Neural cell (in vitro differentiated cells): ENCODE data around the gene YKT6. TPM values are rescaled to one million over a fixed set of nuclear protein-coding genes. Genes with fewer than 3 reads are reported as not detected.
A peak's percentile ranks its signal among the peaks of the same experiment; 100 is the strongest.

ENCODE experiments used
- H2AFZ ChIP-seq: fragments of 200-600, 300-800 bp; sonication (generic), shearing (Covaris generic); 2 replicates; pipeline ENCODE4 v1.6.0; 2014; ENCODE audit warnings: low read depth, mild to moderate bottlenecking, antibody characterized with exemption, low read length, moderate library complexity
- H3F3A ChIP-seq: fragments of 200-600 bp; shearing (Covaris generic); 2 replicates; pipeline ENCODE4 v1.6.1; 2016; ENCODE audit warnings: mild to moderate bottlenecking, moderate library complexity, mixed read lengths, antibody characterized with exemption, low read length; ENCODE audit not compliant: insufficient read depth, poor library complexity, severe bottlenecking
- H3K27ac ChIP-seq: fragments of 200-600, 300-800 bp; sonication (generic), shearing (Covaris generic); 2 replicates; pipeline ENCODE4 v1.5.1; 2014; ENCODE audit warnings: mild to moderate bottlenecking, low read length, moderate library complexity
- H3K27me3 ChIP-seq: fragments of 300-800, 200-600 bp; sonication (generic), shearing (Covaris generic); 2 replicates; pipeline ENCODE4 v1.6.0; 2014; ENCODE audit warnings: mild to moderate bottlenecking, low read depth, low read length, moderate library complexity; ENCODE audit not compliant: insufficient read depth
- H3K36me3 ChIP-seq: fragments of 300-800, 200-600 bp; sonication (generic), shearing (Covaris generic); 2 replicates; pipeline ENCODE4 v1.5.1; 2014; ENCODE audit warnings: mild to moderate bottlenecking, antibody characterized with exemption, low read length, moderate library complexity; ENCODE audit not compliant: insufficient read depth
- H3K4me2 ChIP-seq: fragments of 300-800, 200-600 bp; sonication (generic), shearing (Covaris generic); 2 replicates; pipeline ENCODE4 v1.6.0; 2014; ENCODE audit warnings: mild to moderate bottlenecking, low read length
- H3K4me3 ChIP-seq: fragments of 300-800, 200-600 bp; sonication (generic), shearing (Covaris generic); 2 replicates; pipeline ENCODE4 v1.5.1; 2014; ENCODE audit warnings: mild to moderate bottlenecking, low read length, moderate library complexity
- H3K79me2 ChIP-seq: fragments of 200-600 bp; shearing (Covaris generic); replicated peaks from 2 replicates; pipeline ENCODE4 v1.6.0; 2014; ENCODE audit warnings: mild to moderate bottlenecking, low read length, moderate library complexity; ENCODE audit not compliant: insufficient read depth
- H3K9ac ChIP-seq: fragments of 300-800, 200-600 bp; sonication (generic), shearing (Covaris generic); 2 replicates; pipeline ENCODE4 v1.6.1; 2016; ENCODE audit warnings: mild to moderate bottlenecking, low read length, mixed read lengths
- H3K9me2 ChIP-seq: fragments of 200-600 bp; shearing (Covaris generic); 2 replicates; pipeline ENCODE4 v1.6.1; 2016; ENCODE audit warnings: mild to moderate bottlenecking, low read length, mixed read lengths; ENCODE audit not compliant: insufficient read depth
- H3K9me3 ChIP-seq: fragments of 200-600, 300-800 bp; sonication (generic), shearing (Covaris generic); 2 replicates; pipeline ENCODE4 v1.6.1; 2016; ENCODE audit warnings: mild to moderate bottlenecking, mixed run types, low read length, moderate library complexity, mixed read lengths
- H4K20me1 ChIP-seq: fragments of 200-600 bp; shearing (Covaris generic); 2 replicates; pipeline ENCODE4 v1.6.1; 2016; ENCODE audit warnings: mild to moderate bottlenecking, mixed run types; ENCODE audit not compliant: insufficient read depth
- EP300 ChIP-seq: fragments of 450-650 bp; conservative IDR thresholded peaks from 2 replicates; pipeline ENCODE4 v1.6.1; 2014; ENCODE audit warnings: antibody characterized with exemption, mild to moderate bottlenecking, moderate library complexity; ENCODE audit not compliant: poor library complexity, severe bottlenecking
- EZH2 ChIP-seq: fragments of 200-600, 300-800 bp; shearing (Covaris generic), sonication (generic); IDR thresholded peaks from 2 replicates; pipeline ENCODE4 v1.6.1; 2014; ENCODE audit warnings: antibody characterized with exemption, low read length, borderline replicate concordance, mild to moderate bottlenecking; ENCODE audit not compliant: insufficient read depth, poor library complexity, severe bottlenecking
- MXI1 ChIP-seq: fragments of 450-650 bp; conservative IDR thresholded peaks from 2 replicates; pipeline ENCODE4 v1.6.1; 2014; ENCODE audit warnings: antibody characterized with exemption, mild to moderate bottlenecking; ENCODE audit not compliant: poor library complexity, severe bottlenecking
- POLR2AphosphoS5 ChIP-seq: IDR thresholded peaks from 2 replicates; pipeline ENCODE4 v1.6.1; 2012
- RAD21 ChIP-seq: fragments of 450-650 bp; conservative IDR thresholded peaks from 2 replicates; pipeline ENCODE4 v1.6.1; 2014; ENCODE audit warnings: antibody characterized with exemption, mild to moderate bottlenecking, moderate library complexity
- SMC3 ChIP-seq: fragments of 450-650 bp; conservative IDR thresholded peaks from 2 replicates; pipeline ENCODE4 v1.6.1; 2014; ENCODE audit warnings: antibody characterized with exemption, mild to moderate bottlenecking, moderate library complexity; ENCODE audit not compliant: poor library complexity
- TAF1 ChIP-seq: IDR thresholded peaks from 2 replicates; pipeline ENCODE4 v1.6.1; 2012; ENCODE audit warnings: low read depth
- polyA plus RNA-seq: library from polyadenylated mRNA; depleted of rRNA; stranded (reverse); fragments of >200 nt; gene quantifications from 2 replicates; pipeline ENCODE4 v1.2.3, GENCODE V29; 2014
- TF ChIP-seq, protein P1 (sequence below): fragments of 450-650 bp; IDR thresholded peaks from 2 replicates; pipeline ENCODE4 v1.5.1; 2014; ENCODE audit warnings: antibody characterized with exemption, mild to moderate bottlenecking, moderate library complexity; ENCODE audit not compliant: poor library complexity, severe bottlenecking
- TF ChIP-seq, protein P2 (sequence below): IDR thresholded peaks from 2 replicates; pipeline ENCODE4 v1.6.1; 2012; ENCODE audit warnings: borderline replicate concordance

Gene YKT6
- polyA plus RNA-seq, 1 donor from 2014 or later, result 93.4 TPM

DNA sequence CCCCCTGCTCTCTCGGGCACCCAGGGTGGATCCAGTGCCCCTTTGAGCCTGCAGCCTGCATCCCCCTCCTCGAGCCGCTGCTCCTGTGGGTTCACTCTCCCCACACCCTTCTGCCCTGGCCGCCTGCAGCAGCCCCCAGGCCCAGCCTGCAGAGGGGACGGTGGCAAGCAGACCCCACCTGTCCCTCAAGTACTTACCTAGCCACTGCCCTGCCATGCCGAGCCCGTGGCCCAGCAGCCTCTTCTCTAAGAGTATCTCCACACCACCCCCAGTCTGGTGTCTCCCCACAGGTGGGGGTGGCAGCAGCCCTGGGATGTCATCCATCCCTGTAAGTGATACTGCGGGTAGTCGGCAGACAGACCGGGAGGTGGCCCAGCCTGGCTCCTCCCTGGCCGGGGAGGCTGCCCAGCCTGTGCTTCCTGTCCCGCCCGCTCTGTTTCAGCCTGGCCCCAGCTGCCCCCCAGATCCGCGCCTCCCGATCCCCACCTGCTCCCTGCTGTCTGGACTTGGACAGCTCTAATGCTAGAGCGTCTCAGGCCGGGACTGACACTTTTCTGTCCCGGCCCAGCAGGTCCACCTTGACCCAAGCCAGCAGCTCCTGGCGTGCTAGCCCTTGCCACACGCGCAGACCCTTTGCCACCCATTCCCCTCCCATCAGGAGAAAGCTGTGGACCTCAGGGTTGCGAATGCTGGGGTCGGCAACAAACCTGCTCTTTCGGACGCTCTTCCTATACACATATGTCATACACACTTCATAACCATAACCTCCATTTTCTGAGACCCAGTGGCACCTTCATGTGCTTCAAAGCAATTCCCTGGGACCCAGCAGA lies 25.0 kb downstream of the YKT6 start:
- Histone ChIP-seq H2AFZ (no peak overlapping the region), H3K9me3 (no peaks in the 10 kb centered on the region), H3K9ac (no peak overlapping the region), H3K79me2 (no peaks in the 10 kb centered on the region), H4K20me1 (no peaks in the 10 kb centered on the region), H3K27me3 (no peaks in the 10 kb centered on the region), H3K4me2 (no peak overlapping the region), H3K27ac (no peak overlapping the region), H3K36me3 (no peaks in the 10 kb centered on the region), H3K4me3 (no peak overlapping the region), H3K9me2 (no peaks in the 10 kb centered on the region), H3F3A (no peaks in the 10 kb centered on the region)
- peak; percentile 5 for TF ChIP-seq POLR2AphosphoS5
- TF ChIP-seq EZH2, result no peak
- TF ChIP-seq MXI1, result no peak
- TF ChIP-seq TAF1, result no peak
- TF ChIP-seq, protein P1, sequence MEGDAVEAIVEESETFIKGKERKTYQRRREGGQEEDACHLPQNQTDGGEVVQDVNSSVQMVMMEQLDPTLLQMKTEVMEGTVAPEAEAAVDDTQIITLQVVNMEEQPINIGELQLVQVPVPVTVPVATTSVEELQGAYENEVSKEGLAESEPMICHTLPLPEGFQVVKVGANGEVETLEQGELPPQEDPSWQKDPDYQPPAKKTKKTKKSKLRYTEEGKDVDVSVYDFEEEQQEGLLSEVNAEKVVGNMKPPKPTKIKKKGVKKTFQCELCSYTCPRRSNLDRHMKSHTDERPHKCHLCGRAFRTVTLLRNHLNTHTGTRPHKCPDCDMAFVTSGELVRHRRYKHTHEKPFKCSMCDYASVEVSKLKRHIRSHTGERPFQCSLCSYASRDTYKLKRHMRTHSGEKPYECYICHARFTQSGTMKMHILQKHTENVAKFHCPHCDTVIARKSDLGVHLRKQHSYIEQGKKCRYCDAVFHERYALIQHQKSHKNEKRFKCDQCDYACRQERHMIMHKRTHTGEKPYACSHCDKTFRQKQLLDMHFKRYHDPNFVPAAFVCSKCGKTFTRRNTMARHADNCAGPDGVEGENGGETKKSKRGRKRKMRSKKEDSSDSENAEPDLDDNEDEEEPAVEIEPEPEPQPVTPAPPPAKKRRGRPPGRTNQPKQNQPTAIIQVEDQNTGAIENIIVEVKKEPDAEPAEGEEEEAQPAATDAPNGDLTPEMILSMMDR, result no peak
- TF ChIP-seq SMC3, result no peak

DNA sequence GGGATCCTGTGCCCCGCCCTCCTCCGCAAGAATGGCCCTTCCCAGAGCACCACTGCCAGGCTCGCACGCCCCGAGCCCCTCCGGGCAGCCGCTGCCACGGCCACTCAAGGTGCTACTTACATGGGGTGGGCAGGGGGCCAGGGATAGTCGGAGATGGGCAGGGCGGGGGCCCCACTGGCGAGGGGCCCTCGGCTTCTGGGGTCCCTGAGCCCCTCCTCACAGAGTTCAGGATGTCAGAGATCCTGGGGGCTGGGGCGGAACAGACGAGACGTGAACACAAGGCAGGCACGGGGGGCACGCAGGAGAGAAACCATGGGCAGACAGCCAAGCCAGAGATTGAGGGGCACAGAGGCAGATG lies 25.6 kb downstream of the YKT6 start:
- H3K4me2 ChIP-seq, result no peak overlapping the region
- H3K9me2 ChIP-seq, result no peaks in the 10 kb centered on the region
- H4K20me1 ChIP-seq, result no peaks in the 10 kb centered on the region
- H3K27ac ChIP-seq, result no peak overlapping the region
- H3K36me3 ChIP-seq, result no peaks in the 10 kb centered on the region
- no peaks in the 10 kb centered on the region for H3F3A ChIP-seq
- H3K79me2 ChIP-seq, result no peaks in the 10 kb centered on the region
- TF ChIP-seq EZH2 (no peak), RAD21 (no peak), MXI1 (no peak), SMC3 (no peak), POLR2AphosphoS5 (no peak), EP300 (no peak), TAF1 (no peak)
- TF ChIP-seq, protein P1, result no peak
- TF ChIP-seq, protein P2, sequence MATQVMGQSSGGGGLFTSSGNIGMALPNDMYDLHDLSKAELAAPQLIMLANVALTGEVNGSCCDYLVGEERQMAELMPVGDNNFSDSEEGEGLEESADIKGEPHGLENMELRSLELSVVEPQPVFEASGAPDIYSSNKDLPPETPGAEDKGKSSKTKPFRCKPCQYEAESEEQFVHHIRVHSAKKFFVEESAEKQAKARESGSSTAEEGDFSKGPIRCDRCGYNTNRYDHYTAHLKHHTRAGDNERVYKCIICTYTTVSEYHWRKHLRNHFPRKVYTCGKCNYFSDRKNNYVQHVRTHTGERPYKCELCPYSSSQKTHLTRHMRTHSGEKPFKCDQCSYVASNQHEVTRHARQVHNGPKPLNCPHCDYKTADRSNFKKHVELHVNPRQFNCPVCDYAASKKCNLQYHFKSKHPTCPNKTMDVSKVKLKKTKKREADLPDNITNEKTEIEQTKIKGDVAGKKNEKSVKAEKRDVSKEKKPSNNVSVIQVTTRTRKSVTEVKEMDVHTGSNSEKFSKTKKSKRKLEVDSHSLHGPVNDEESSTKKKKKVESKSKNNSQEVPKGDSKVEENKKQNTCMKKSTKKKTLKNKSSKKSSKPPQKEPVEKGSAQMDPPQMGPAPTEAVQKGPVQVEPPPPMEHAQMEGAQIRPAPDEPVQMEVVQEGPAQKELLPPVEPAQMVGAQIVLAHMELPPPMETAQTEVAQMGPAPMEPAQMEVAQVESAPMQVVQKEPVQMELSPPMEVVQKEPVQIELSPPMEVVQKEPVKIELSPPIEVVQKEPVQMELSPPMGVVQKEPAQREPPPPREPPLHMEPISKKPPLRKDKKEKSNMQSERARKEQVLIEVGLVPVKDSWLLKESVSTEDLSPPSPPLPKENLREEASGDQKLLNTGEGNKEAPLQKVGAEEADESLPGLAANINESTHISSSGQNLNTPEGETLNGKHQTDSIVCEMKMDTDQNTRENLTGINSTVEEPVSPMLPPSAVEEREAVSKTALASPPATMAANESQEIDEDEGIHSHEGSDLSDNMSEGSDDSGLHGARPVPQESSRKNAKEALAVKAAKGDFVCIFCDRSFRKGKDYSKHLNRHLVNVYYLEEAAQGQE, result no peak
- H2AFZ ChIP-seq, result no peak overlapping the region
- no peak overlapping the region for H3K9ac ChIP-seq
- H3K4me3 ChIP-seq, result no peak overlapping the region
- no peaks in the 10 kb centered on the region for H3K9me3 ChIP-seq
- H3K27me3 ChIP-seq, result no peaks in the 10 kb centered on the region
